NOMO-1 (cell line): ENCODE data around the gene PDCD11.
"Not testable (repeated sequence)": the region's sequence is repeated elsewhere in the genome, so short reads cannot be mapped to it uniquely, and the experiment has no call there.

ENCODE experiments used
- DNase-seq, 2 experiments: peaks; one replicate each; lab custom pipeline; 2025; ENCODE audit not compliant: unreplicated experiment in 2 of 2; lab: John Stamatoyannopoulos, UW

PDCD11 gene

DNA sequence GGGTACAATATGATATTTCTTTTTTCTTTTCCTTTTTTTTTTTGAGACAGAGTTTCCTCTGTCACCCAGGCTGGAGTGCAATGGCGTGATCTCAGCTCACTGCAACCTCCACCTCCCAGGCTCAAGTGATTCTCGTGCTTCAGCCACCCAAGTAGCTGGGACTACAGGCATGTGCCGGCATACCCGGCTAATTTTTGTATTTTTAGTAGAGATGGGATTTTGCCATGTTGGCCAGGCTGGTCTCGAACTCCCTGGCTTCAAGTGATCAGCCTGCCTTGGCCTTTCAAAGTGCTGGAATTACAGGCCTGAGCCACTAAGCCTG lies 20.7 kb downstream of the PDCD11 start:
- DNase-seq: not testable (repeated sequence)

GRCh38 chr10:103417601-103418000 lies 21.2 kb downstream of the PDCD11 start:
- DNase-seq: no peak

DNA sequence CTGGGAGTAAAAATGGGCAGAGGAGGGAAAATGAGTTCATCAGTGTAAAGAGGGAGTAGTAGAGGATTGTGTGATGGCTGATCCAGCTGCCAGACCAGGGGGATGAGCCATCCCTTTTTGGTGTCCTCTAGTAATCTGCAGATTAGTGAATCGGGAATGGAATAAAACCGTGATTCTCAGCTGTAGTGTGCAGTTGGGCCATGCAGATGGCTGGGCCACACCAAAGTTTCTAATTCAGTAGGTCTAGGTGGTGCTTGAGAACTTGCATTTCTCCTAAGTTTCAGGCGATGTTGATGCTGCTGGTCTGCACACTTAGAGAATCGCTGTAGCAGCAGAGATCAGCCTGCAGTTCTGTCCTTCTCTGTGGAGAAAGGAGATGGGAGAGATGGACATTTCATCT lies 22.7 kb downstream of the PDCD11 start:
- no peak for DNase-seq

- no peak for DNase-seq
Observed at GRCh38 chr10:103423748-103424147, 27.3 kb downstream of the PDCD11 start.

GRCh38 chr10:103427866-103428265 lies 31.4 kb downstream of the PDCD11 start:
- DNase-seq: no peak

GRCh38 chr10:103428989-103429643 lies 32.7 kb downstream of the PDCD11 start:
- DNase-seq: no peak

- no peak for DNase-seq
Observed at GRCh38 chr10:103429647-103430046, 33.2 kb downstream of the PDCD11 start.

DNA sequence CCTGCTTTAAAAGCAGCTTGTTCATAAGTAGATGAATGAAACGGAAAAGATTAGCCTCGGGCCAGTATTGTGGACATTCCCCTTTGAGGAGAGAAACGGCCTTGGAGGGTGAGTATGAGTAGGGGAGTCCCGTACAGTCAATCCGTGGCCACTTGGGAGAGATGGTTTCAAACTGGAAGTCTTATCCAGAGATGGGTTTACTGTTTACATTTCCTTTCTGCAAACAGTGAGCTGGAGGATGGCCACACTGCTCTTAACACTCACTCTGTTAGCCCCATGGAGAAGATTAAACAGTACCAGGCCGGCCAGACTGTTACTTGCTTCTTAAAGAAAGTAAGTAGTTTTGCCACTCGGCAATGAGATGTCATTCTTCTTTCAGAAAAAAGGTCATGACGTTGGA lies 35.5 kb downstream of the PDCD11 start:
- no peak for DNase-seq

DNA sequence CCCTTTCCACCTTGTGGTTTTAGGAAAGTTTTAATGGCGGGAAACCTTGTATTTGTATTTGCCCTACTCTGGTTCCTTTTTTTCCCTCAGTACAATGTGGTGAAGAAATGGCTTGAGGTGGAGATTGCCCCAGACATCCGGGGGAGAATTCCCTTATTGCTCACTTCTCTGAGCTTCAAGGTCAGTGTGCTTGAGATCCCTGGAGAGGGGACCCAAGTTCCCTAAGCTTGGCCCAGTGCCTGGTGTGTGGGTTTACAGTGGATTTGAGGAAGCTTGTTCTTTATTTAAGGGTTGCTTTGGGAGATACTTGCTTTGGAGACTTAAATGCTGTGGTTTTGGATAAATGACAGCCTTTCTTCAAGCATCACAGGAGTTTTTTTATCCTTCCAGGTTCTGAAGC lies 37.4 kb downstream of the PDCD11 start:
- DNase-seq: no peak

DNA sequence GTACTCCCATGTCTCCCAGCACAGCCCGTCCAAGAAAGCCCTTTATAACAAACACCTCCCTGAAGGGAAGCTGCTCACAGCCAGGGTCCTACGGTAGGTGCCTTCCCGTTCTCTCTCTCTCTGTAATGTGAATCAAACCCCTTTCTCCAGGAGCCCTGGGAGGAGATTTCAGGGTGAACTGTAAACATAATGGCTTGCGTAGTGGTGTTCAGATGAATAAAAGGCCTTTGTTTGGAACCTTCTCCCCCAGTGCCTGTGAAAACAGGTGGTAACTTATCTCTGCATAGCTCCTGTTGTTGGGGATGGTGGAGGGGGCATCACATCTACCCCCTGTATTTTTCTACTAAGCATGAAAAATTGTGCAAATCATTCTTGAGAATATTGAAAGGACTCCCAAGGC lies 43.4 kb downstream of the PDCD11 start:
- DNase-seq: no peak

DNA sequence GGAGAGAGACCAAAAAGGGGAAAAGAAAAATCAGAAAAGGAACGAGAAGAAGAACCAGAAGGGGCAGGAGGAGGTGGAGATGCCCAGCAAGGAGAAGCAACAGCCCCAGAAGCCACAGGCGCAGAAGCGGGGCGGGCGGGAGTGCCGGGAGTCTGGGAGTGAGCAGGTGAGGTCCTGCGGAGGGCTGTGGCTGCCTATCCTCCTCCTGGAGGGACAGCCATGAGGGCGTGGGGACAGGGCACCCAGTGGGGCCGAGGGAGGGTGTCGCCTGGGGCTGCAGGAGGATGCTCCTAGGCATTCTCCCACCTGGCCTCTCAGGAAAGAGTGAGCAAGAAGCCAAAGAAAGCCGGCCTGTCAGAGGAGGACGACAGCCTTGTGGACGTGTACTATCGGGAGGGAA lies 44.0 kb downstream of the PDCD11 start:
- no peak for DNase-seq

- DNase-seq: no peak
Observed at GRCh38 chr10:103441206-103441605, 44.8 kb downstream of the PDCD11 start.

- no peak for DNase-seq
Observed at GRCh38 chr10:103441611-103442010, 45.2 kb downstream of the PDCD11 start.

GRCh38 chr10:103442031-103442461 lies 45.6 kb downstream of the PDCD11 start:
- DNase-seq: no peak

- DNase-seq: no peak
Observed at GRCh38 chr10:103443475-103444185, 47.2 kb downstream of the PDCD11 start.

GRCh38 chr10:103444478-103444877 lies 48.1 kb downstream of the PDCD11 start:
- DNase-seq: no peak

- no peak for DNase-seq
Observed at GRCh38 chr10:103445366-103445765, 48.9 kb downstream of the PDCD11 start.

DNA sequence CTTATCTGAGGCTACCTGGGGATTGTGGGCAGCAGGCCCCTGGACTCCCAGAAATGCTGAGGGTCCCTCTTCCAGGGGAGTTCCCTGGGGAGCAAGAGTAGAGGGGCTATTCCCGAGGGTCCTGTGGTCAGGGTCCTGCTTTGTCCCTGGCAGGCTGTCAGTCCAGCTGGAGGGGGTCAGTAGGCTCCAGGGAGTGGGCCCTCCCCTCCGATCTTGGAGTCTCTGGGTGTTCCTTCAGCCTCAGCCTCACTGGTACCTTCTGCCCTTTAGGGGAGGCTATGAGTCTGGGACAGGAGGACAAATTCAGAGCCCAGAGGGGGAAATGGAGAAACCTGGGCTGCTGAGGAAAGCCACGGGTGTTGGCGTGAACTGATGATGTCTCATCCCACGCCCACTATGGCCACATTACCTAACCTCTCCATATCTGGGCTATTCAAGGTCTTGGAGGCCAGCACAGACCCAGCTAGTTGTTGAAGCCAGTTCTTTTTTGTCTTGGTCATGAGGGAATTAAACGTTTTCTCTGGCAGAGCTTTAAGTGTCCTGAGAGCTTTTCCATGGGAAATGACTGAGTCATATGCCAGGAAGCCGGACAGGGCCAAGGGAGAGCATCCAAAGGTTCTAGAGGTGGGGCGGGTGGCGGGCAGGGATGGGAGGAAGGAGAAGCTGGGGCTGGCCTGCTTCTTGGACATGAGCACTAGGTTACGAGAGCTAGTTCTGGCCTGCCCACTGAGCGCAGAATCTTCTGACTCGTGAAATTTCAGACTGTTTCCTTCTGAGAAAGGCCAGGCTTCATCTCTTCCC lies 49.5 kb downstream of the PDCD11 start:
- no peak for DNase-seq

GRCh38 chr10:103447187-103447586 lies 50.8 kb downstream of the PDCD11 start:
- DNase-seq: no peak

GRCh38 chr10:103448746-103449145 lies 52.3 kb downstream of the PDCD11 start:
- no peak for DNase-seq

DNA sequence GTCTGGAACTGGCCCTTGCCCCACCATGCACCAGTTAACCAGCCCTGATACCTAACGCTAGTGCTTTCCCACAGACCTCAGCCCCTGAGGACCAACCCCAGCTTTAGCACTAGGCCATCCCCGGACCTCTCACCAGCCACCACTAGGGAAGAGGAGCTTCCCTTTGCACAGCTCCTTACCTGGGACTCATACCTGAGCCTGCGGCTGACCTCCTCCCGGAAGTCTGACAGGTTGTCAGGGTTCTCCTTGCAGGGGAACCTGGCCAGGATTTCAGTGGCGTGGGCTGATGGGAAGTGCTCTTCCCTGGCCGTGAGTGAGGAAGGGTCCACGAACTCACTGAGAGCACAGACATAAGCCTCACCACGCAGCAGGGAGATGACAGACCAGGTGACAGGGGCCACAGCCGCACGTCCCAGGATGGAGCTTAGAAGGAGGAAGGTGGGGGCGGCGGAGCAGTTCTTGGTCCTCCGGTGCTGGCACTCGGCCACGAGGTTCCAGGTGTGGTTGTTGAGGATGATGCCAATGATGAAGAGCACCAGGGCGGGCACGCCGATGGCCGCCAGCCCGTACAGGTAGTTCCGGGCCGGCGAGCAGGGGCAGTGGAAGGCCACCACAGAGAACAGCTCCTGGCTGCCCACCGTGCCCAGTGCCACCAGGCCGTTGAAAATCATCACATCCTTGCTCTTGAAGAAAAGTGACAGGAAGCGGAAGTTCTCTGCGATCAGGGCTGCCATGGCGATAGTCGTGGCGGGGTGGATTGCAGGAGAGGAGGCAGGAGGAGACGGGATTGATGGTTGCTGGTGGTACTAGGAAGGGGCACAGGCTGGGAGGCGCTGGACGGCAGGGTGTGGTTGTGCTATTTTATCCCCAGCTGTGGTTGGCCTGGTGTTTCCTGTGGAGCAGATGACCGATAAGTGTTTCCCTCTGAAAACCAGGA lies 53.0 kb downstream of the PDCD11 start:
- no peak for DNase-seq
